GM10248 (cell line): ENCODE results near the gene RNF123.
A peak's percentile ranks its signal among the peaks of the same experiment; 100 is the strongest.

Experiments used
- CTCF ChIA-PET: fragments of 300-600 bp; sonication (Branson Sonifier 250); formaldehyde crosslinking; extraction: SDS; loops from one replicate; lab custom pipeline; 2021; ENCODE audit warnings: antibody characterized with exemption; lab: Yijun Ruan, JAX
- POLR2A ChIA-PET: fragments of 350-650 bp; sonication (Branson Sonifier 250); formaldehyde crosslinking; extraction: SDS; loops from one replicate; lab custom pipeline; 2020; ENCODE audit warnings: antibody characterized with exemption; lab: Yijun Ruan, JAX
- DNase-seq: peaks from one replicate; pipeline ENCODE4 v3.0.0; 2012; ENCODE audit errors: extremely low spot score
- TF ChIP-seq, protein P1 (sequence below): IDR thresholded peaks from 2 replicates; pipeline ENCODE4 v1.5.1; 2012; ENCODE audit warnings: mild to moderate bottlenecking, low read depth; ENCODE audit errors: extremely low read depth, missing control alignments, control extremely low read depth

The RNF123 gene

DNA sequence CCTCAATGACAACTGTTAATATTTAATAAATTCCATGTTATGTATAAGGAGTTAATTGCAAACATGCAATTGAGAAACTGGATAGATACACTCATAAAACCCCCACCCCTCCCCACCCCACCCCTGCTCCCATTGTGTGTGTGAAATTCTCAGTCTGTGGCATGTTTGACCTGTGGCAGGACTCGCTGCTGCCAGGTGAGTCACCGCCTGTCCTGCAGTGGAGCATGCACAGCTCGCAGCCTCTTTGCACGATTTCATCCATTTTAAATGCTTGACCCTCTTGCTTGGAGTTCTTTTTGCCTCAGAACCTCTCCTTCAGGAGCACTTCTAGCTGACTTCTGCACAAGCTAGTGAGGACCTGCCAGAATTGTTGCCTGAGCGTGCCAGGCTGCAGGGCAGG lies 20.5 kb upstream of the RNF123 start:
- DNase-seq = no peak
- ChIA-PET POLR2A (no interaction called here), CTCF (interaction anchor here (5.4 kb wide), 1 partner anchor 131 kb away, joined by 198 read pairs; no protein-coding TSS in a partner anchor)
- TF ChIP-seq, protein P1, sequence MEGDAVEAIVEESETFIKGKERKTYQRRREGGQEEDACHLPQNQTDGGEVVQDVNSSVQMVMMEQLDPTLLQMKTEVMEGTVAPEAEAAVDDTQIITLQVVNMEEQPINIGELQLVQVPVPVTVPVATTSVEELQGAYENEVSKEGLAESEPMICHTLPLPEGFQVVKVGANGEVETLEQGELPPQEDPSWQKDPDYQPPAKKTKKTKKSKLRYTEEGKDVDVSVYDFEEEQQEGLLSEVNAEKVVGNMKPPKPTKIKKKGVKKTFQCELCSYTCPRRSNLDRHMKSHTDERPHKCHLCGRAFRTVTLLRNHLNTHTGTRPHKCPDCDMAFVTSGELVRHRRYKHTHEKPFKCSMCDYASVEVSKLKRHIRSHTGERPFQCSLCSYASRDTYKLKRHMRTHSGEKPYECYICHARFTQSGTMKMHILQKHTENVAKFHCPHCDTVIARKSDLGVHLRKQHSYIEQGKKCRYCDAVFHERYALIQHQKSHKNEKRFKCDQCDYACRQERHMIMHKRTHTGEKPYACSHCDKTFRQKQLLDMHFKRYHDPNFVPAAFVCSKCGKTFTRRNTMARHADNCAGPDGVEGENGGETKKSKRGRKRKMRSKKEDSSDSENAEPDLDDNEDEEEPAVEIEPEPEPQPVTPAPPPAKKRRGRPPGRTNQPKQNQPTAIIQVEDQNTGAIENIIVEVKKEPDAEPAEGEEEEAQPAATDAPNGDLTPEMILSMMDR = no peak

DNA sequence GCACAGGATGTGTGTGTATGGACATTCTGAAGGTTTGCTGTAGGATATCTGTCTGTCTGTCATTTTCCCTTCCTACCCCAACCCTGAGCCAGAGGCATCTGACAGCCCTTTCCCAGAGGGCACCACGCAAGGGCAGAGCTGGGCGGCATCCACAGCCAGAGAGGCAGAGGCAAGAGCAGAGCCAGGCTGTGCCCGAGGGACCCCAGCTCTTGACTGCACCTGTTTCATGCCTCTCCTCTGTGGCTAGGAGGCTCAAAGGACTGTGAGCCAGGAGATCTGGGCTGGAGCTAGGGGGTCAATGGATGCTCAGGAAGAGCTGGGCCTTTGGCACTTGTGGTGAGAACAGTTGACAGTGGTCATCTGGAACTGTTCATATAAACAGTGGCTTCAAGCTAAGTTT lies 20.0 kb upstream of the RNF123 start:
- TF ChIP-seq, protein P1 = no peak
- ChIA-PET POLR2A (interaction anchor here (0.6 kb wide), 1 partner anchor 258 kb away, joined by 3 read pairs; the partner anchor contains the start of gene RHOA), CTCF (interaction anchor here (1.2 to 5.4 kb wide), 2 partner anchors 17 to 131 kb away, joined by 3 to 198 read pairs; no protein-coding TSS in a partner anchor)
- no peak for DNase-seq

DNA sequence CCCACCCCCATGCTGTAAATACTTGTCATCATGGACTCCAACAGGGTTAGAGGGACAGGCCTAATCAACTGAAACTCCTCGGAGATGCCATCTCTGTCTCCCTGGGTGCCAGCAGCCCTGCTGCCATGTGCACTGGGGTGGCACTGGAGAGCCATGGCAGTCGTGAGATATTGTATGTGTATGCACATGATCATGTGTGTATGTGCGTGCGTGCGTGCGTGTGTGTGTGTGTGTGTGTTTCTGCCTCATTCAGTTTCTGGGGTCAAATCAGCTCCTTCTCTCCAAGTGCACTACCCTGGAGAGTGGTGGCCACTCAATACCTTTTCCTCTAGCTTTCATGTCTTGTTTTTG lies 18.4 kb upstream of the RNF123 start:
- ChIA-PET POLR2A (interaction anchor here (0.5 kb wide), 1 partner anchor 191 kb away, joined by 4 read pairs; no protein-coding TSS in a partner anchor), CTCF (interaction anchor here (0.6 to 5.4 kb wide), 28 partner anchors 8 to 254 kb away, joined by 3 to 198 read pairs (median 5); partner anchors contain the start of gene BSN)
- TF ChIP-seq, protein P1 = no peak
- DNase-seq = no peak

DNA sequence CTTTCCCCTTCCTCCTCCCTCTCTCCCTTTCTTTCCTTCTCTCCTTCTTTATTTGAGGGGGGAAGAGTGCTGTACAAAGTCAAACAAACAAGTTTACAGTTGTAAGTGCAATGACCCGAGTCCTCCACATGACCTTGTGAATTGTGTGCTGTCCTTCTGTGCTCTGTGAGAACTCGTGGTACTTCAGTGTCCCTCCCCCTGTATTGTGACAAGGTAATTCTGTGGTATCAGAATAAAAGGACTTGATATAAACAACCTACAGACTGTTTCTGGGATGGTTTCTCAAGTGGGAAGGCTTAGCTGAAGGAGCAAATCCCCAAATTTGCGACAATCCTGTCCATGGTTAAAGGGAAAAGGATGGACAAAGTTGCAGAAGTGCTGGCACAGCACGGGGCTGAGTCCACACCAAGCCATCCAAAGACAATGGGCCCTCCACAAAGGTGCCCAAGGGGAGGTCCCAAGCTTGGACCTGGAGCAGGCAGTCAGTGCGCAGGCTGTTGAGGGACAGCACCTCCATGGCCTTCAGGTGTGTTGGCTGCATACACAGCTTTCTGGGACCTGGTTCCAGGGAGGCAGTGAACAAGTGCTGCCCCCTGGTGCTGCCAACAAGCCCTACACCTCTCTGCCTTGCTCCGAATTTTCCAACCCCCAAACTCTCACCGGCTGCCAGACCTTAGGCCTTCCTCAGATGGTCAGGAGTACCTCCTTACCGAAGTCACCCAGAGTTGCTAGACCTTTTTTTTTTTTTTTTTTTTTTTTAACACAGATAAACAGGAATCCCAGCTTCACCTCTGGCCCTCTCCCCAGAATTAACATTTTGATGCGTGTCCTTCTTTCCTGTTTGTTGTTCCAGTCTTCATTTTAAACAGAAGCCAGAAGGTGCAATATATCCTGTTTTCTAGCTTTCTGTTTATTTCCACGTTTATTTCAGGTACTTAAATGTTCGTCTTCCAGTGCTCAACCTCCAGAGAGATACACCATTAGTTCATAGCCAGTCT lies 17.8 kb upstream of the RNF123 start:
- POLR2A ChIA-PET = interaction anchor here (0.5 to 0.9 kb wide), 2 partner anchors 132 to 191 kb away, joined by 3 to 4 read pairs; no protein-coding TSS in a partner anchor
- CTCF ChIA-PET = interaction anchor here (0.6 to 5.4 kb wide), 34 partner anchors 8 to 253 kb away, joined by 3 to 198 read pairs (median 4); partner anchors contain the start of gene BSN
- TF ChIP-seq, protein P1 = peak; percentile 82
- DNase-seq = peak; percentile 84

DNA sequence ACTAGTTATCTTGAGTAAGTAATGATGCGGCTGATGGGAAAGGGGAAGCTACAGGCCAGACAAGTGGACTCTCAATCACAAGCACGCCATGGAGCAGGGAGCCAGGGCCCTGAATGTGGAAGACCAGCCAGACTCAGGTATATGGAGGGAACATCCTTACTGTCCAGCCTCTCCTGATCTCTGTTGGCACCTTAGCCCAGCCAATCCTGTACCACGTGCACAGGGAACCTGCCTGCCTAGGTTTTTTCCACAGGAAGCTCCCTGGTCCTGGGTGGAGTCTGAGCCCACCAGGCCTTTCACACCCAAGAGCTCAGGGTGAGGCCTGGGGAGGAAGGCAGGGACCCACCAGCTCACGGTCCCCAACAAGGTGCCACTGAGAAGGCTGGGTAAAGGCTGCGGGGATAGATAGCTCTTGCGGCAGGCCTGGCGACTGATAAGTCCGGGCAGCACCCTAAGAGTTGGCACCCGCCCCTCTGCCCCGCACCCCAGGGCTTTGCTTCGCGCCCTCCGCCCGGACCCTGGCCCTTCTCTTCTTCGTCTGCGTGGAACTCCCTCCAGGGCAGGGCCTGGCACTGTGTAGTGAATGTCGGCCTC lies 16.1 kb upstream of the RNF123 start:
- ChIA-PET POLR2A (interaction anchor here (0.6 kb wide), 1 partner anchor 133 kb away, joined by 3 read pairs; no protein-coding TSS in a partner anchor), CTCF (interaction anchor here (0.8 to 5.4 kb wide), 4 partner anchors 20 to 135 kb away, joined by 3 to 198 read pairs (median 6); partner anchors contain the start of genes AMIGO3 and INKA1)
- TF ChIP-seq, protein P1 = no peak
- DNase-seq = peak; percentile 34
